SU-DHL-6 (cell line): ENCODE results near the gene ITPRIP.

ENCODE experiments used
- H2AFZ ChIP-seq: fragments of 200-600 bp; sonication (generic); 2 replicates; pipeline ENCODE4 v1.6.1; 2014; ENCODE audit warnings: low read depth, mild to moderate bottlenecking, moderate library complexity, mixed read lengths, antibody characterized with exemption, low read length; ENCODE audit not compliant: severe bottlenecking
- H3F3A ChIP-seq: fragments of 200-600 bp; shearing (Covaris generic); 2 replicates; pipeline ENCODE4 v1.6.0; 2016; ENCODE audit warnings: antibody characterized with exemption, mild to moderate bottlenecking; ENCODE audit not compliant: insufficient read depth
- H3K27ac ChIP-seq: fragments of 200-600 bp; sonication (generic); 2 replicates; pipeline ENCODE4 v1.5.1; 2016; ENCODE audit warnings: low read depth, mild to moderate bottlenecking, low read length, moderate library complexity, mixed read lengths
- H3K27me3 ChIP-seq: fragments of 200-600 bp; sonication (generic), shearing (Covaris generic); 2 replicates; pipeline ENCODE4 v1.6.0; 2014; ENCODE audit warnings: mild to moderate bottlenecking, low read length
- H3K36me3 ChIP-seq: fragments of 200-600 bp; sonication (generic); 2 replicates; pipeline ENCODE4 v1.6.1; 2014; ENCODE audit warnings: mild to moderate bottlenecking, low read length, mixed read lengths
- H3K4me2 ChIP-seq: fragments of 300-600, 200-600 bp; shearing (Covaris generic), sonication (generic); 2 replicates; pipeline ENCODE4 v1.6.0; 2014; ENCODE audit warnings: low read length, low read depth, mild to moderate bottlenecking; ENCODE audit not compliant: poor library complexity, severe bottlenecking
- H3K4me3 ChIP-seq: fragments of 200-600 bp; sonication (generic); 2 replicates; pipeline ENCODE4 v1.5.1; 2014; ENCODE audit warnings: antibody characterized with exemption, low read length, mild to moderate bottlenecking, mixed read lengths; ENCODE audit not compliant: insufficient read depth, poor library complexity, severe bottlenecking
- H3K79me2 ChIP-seq: fragments of 200-600 bp; sonication (generic); 2 replicates; pipeline ENCODE4 v1.6.1; 2014; ENCODE audit warnings: mild to moderate bottlenecking, low read length, moderate library complexity; ENCODE audit not compliant: insufficient read depth
- H3K9ac ChIP-seq: fragments of 200-600 bp; sonication (generic); 2 replicates; pipeline ENCODE4 v1.7.0; 2014; ENCODE audit warnings: mild to moderate bottlenecking, low read length
- H3K9me2 ChIP-seq: fragments of 200-600 bp; sonication (generic); replicated peaks from 2 replicates; pipeline ENCODE4 v1.6.1; 2014; ENCODE audit warnings: low read length; ENCODE audit not compliant: insufficient read depth
- H3K9me3 ChIP-seq: fragments of 200-600 bp; sonication (generic); 2 replicates; pipeline ENCODE4 v1.6.1; 2014; ENCODE audit warnings: low read length, mixed read lengths; ENCODE audit not compliant: insufficient read depth
- H4K20me1 ChIP-seq: fragments of 200-600 bp; sonication (generic); 2 replicates; pipeline ENCODE4 v1.6.1; 2014; ENCODE audit warnings: low read depth, mild to moderate bottlenecking, antibody characterized with exemption, low read length, moderate library complexity, mixed read lengths
- EZH2phosphoT487 ChIP-seq: fragments of 200-600 bp; sonication (generic), shearing (Covaris generic); conservative IDR thresholded peaks from 2 replicates; pipeline ENCODE4 v1.6.1; 2018; ENCODE audit warnings: mild to moderate bottlenecking, antibody characterized with exemption, low read length, moderate library complexity, mixed read lengths
- TF ChIP-seq, protein P1 (sequence below): fragments of 200-600 bp; sonication (generic); IDR thresholded peaks from one replicate; pipeline ENCODE4 v1.5.1; 2017; ENCODE audit warnings: antibody characterized with exemption, mild to moderate bottlenecking, low read length, moderate library complexity; ENCODE audit not compliant: insufficient read depth, poor library complexity, severe bottlenecking

ITPRIP gene

GRCh38 chr10:104311184-104311720 is 27.0 kb downstream of the ITPRIP start:
- Histone ChIP-seq H3K9me3 (no peaks in the 10 kb centered on the region), H4K20me1 (no peaks in the 10 kb centered on the region; the same call in 1 of the 2 replicates), H3K4me2 (no peak overlapping the region), H3K27ac (no peak overlapping the region), H3K27me3 (no peaks in the 10 kb centered on the region), H3K36me3 (no peaks in the 10 kb centered on the region), H3K9me2 (no peaks in the 10 kb centered on the region), H3K79me2 (no peaks in the 10 kb centered on the region), H3K9ac (no peak overlapping the region), H3K4me3 (no peak overlapping the region), H3F3A (no peaks in the 10 kb centered on the region; the same call in 1 of the 2 replicates), H2AFZ (no peak overlapping the region)
- TF ChIP-seq EZH2phosphoT487 = no peak
- TF ChIP-seq, protein P1, sequence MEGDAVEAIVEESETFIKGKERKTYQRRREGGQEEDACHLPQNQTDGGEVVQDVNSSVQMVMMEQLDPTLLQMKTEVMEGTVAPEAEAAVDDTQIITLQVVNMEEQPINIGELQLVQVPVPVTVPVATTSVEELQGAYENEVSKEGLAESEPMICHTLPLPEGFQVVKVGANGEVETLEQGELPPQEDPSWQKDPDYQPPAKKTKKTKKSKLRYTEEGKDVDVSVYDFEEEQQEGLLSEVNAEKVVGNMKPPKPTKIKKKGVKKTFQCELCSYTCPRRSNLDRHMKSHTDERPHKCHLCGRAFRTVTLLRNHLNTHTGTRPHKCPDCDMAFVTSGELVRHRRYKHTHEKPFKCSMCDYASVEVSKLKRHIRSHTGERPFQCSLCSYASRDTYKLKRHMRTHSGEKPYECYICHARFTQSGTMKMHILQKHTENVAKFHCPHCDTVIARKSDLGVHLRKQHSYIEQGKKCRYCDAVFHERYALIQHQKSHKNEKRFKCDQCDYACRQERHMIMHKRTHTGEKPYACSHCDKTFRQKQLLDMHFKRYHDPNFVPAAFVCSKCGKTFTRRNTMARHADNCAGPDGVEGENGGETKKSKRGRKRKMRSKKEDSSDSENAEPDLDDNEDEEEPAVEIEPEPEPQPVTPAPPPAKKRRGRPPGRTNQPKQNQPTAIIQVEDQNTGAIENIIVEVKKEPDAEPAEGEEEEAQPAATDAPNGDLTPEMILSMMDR = no peak

DNA sequence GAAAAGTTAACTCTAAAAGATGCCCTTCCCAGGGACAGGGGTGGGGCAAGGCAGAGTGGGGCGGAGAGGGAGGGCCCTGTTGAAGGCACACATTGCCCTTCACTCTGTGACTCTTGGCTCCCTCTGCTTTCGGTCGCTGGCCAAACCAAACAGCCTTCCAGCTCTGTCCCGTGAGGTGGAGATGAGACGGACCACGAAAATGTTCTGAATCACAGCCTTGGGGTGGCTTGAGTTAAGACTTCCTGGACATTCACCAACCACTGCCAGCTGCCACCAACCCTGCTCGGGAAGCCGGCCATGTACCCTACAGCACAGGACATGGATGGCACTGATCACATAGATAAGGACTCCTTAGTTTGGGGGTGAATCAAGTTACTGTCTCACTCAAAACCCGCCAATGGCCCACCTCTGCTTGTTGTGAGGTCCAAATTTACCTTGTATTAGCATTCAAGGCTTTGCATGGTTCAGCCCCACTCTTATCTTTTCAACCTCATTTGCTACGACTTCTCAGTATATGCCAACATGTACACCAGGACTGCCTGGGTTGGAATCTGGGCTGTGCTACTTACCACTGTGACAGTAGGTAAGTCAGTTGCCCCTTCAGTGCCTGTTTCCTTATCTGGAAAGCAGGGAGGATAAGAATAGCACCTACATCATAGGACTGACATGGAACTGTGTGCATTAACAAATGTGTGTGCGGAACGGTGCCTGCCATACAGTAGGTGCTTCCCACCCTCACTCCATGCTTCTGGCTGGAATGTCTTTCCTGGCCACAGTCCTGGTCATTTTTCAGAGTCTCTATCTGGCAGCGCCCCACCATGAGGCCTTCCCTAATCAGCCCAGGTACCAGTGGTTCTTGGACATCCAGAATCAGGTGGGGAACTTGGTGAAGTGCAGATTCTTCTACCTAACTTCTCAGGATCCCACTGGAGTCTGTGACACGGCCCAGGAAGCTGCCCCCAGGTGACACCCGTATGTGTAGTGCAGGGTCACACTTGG is 28.0 kb downstream of the ITPRIP start:
- H3K79me2 ChIP-seq = no peaks in the 10 kb centered on the region
- no peaks in the 10 kb centered on the region; the same call in 1 of the 2 replicates for H4K20me1 ChIP-seq
- H3K27ac ChIP-seq = no peak overlapping the region
- no peak overlapping the region for H3K9ac ChIP-seq
- no peaks in the 10 kb centered on the region for H3K9me3 ChIP-seq
- H3K4me2 ChIP-seq = no peak overlapping the region
- H3F3A ChIP-seq = no peaks in the 10 kb centered on the region; the same call in 1 of the 2 replicates
- H2AFZ ChIP-seq = no peak overlapping the region
- H3K36me3 ChIP-seq = no peaks in the 10 kb centered on the region
- no peak for TF ChIP-seq EZH2phosphoT487
- TF ChIP-seq, protein P1 = no peak
- no peak overlapping the region for H3K4me3 ChIP-seq
- H3K27me3 ChIP-seq = no peaks in the 10 kb centered on the region
- no peaks in the 10 kb centered on the region for H3K9me2 ChIP-seq

GRCh38 chr10:104308439-104308903 is 29.8 kb downstream of the ITPRIP start:
- Histone ChIP-seq H3K36me3 (no peaks in the 10 kb centered on the region), H3K79me2 (no peaks in the 10 kb centered on the region), H3K27ac (no peak overlapping the region), H3K9me2 (no peaks in the 10 kb centered on the region), H4K20me1 (no peaks in the 10 kb centered on the region; the same call in 1 of the 2 replicates), H3K27me3 (no peaks in the 10 kb centered on the region), H3K4me2 (no peak overlapping the region), H3F3A (no peaks in the 10 kb centered on the region; the same call in 1 of the 2 replicates), H2AFZ (no peak overlapping the region), H3K9ac (no peak overlapping the region), H3K9me3 (no peaks in the 10 kb centered on the region), H3K4me3 (no peak overlapping the region)
- no peak for TF ChIP-seq EZH2phosphoT487
- TF ChIP-seq, protein P1 = no peak
